GM18907 (cell line): Measurements from ENCODE around the gene MPP1.

Experiments used
- ATAC-seq: cut with Tn5 transposase; IDR thresholded peaks from one replicate; pipeline ENCODE4 v1.9.1; 2021; ENCODE audit warnings: mild to moderate bottlenecking, moderate library complexity; ENCODE audit not compliant: unreplicated experiment

Gene MPP1

GRCh38 chrX:154813801-154814200, 8.5 kb upstream of the MPP1 start:
- no peak for ATAC-seq

DNA sequence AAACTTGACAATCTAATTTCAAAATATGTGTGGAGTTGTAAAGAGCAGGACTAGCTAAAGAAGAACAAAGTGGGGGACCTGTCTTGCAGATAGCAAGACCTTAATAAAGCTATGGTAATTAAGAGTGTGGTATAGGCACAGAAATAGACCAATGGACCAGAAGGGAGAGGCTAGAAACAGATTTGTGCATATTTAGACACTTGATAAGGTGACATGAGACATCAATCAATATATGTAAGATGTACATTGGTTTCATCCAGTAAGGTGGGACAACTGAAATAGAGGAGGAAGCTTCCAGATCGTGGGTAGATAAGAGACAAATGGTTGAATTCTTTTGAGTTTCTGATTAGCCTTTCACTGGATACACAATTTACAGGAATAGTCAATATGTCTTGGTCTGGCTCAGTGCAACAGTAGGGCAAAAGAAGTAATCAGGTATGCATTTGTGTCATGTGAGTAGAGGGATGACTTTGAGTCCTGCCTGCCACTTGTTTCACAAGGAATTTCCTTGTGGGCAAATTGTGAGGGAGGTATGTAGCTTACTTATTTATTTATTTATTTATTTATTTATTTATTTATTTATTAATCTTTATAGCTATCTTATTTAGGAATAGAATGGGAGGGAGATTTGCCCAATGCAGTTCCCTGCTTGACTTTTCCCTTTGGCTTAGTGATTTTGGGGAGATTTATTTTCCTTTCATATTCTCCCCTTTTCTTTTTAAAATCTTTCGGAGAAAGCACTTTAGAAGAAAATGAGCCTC, 7.2 kb upstream of the MPP1 start:
- no peak for ATAC-seq

- no peak for ATAC-seq
These were observed 4.8 kb upstream of the MPP1 start for GRCh38 chrX:154809939-154810665.

DNA sequence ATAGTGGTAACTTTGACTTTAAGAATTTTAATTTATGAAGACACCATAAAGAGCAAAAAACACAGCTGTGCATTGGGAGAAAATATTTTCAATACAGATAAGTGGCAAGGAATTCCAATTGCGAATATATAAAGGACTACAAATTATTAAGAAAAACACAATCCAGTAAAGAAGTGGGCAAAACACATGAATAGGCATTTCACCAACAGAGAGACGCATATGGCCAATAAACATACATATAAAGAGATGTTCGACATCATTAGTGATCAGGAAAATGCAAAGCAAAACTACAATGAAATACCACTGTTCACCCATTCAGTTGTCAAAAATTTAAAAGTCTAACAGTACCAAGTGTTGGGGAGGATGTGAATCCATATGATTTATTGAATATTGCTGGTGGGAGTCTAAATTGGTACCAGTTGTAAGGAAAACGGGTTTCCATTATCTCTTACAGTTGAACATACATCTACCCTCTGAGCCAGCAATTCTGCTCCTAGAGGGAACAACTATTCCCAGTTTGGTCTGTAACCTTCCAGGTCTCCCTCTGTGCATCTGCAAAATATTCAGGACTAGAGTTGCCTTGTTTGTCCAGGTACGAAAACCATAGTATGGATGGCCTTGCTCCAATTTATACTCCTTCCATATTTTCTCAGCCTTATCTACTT, 1.7 kb upstream of the MPP1 start:
- ATAC-seq = no peak

GRCh38 chrX:154805696-154806091, 409 bp upstream of the MPP1 start:
- no peak for ATAC-seq

GRCh38 chrX:154804261-154804956, 876 bp downstream of the MPP1 start:
- no peak for ATAC-seq

- no peak for ATAC-seq
These were observed 2.3 kb downstream of the MPP1 start for GRCh38 chrX:154802947-154803346.

- ATAC-seq = no peak
These were observed 4.6 kb downstream of the MPP1 start for GRCh38 chrX:154800478-154801210.

DNA sequence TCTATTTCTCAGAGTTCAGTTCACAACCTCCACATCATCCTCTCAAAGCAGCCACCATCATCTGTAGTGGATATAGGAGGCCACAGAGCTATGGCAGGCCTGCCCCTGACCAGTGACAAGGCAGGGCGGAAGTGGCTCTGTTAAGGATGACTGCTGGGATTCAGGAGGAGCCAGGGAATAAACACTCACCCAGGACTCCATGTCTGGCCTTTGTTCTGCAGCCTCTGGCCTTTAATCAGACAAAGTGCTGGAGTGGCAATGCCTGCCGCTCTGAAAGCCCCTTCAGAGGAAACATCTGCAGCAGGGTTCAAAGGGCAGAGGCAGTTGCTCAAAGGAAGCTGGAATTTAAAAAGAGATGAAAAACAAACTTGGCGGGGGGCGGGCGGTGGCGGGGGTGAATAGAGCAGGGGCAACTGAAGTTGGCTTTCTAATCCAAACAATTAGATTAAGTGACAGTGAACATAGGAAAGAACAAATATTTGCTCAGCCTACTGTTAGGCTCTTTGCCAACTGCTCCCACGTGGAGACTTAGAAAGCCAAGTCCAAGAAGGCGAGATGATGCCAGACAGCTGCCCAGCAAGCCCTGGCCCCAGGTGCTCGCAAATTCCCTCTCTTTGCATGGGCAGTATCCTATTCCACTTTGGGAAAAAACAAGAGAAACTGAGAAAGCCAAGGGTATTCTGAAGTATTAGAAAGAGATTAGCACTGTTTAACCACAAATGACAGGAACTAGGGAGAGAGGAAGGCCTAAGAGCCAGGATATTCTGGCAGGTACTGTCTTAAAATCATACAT, 5.5 kb downstream of the MPP1 start:
- ATAC-seq = no peak

- ATAC-seq = no peak
These were observed 8.3 kb downstream of the MPP1 start for GRCh38 chrX:154797006-154797405.

GRCh38 chrX:154795016-154795415, 10.3 kb downstream of the MPP1 start:
- ATAC-seq = no peak

- no peak for ATAC-seq
These were observed 12.0 kb downstream of the MPP1 start for GRCh38 chrX:154793084-154793795.

DNA sequence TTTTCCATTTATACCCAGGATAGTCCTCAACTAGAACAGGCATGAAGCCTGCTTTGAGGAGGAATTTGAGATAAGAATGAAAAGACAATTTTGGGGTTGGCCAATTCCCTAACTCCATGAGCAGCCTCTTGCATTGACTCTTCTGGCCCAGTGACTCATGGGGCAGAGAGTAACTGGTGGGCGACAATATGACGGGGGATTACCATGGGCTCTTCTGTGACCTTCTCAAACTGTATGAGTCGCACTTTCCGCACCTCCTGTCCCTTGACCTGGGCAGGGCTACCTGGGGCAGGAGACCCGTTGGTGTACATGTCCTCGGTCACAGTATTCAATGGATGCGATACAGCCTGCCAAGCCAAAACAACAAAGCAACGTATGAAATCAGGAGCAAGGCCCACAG, 13.3 kb downstream of the MPP1 start:
- ATAC-seq = no peak

GRCh38 chrX:154791467-154791866, 13.8 kb downstream of the MPP1 start:
- ATAC-seq = no peak

DNA sequence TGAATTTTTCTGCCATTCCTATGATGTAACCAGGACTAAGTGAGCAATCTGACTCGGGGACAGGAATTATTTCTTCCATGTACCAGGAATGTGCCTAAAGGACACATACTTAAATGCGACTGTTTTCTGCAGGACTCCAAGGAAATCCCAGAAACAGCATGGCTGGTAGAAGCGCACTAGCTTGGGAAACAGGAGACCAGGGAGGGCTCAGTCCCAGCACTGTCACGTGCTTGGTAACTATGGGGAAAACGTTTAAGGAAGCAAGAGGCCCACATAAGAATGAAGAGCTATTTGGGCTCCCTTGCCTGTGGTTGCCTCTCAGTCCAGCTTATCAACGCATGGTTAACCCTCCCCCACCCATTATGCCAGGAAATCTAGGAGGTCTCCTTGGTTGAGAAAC, 19.6 kb downstream of the MPP1 start:
- ATAC-seq = no peak

DNA sequence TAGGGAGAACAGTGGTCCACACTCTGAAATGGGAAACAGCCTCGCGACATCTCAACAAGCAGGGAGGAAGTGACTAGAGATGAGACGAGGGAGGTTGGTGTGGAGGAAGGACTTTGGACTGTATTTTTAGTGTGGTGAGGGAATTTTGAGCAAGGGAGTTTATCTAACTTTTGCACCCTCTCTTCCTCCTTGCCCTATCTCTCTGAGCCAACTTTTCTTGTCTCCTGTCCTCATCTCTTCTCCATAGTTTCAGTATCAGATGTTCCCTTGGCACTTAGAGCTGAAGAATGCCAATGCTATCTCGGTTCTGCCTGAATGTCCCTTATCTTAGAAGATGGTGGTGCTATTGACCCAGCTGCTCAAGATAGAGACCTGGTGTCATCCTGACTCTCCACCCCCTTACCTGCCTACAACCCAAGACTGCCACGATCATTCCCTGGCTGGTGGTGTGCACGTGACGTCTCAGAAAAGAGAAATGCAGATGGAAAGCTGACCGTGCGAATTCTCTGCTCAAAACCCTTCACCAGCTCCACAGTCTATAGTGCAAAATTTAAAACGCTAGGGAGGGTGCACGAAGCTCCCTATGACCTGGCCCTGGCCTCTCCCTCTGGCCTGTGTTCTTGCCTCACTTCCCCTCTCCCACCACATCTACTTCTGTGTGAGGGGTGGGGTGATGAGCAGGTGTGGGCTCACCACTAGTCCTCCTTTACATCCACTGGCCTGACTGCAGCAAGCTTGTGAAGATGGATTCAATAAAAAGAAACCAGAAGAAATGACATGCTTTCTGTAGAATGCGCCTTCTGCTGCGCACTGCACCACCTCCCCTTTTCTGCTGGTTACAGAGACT, 20.9 kb downstream of the MPP1 start:
- ATAC-seq = no peak

GRCh38 chrX:154780968-154781367, 24.3 kb downstream of the MPP1 start:
- ATAC-seq = no peak

GRCh38 chrX:154779261-154779660, 26.0 kb downstream of the MPP1 start:
- ATAC-seq = no peak
